ENCODE results near the gene PIGQ.

- TF ChIP-seq POLR2AphosphoS5 (IDR thresholded peaks at IDR 0.05) (no peak), CTCF (IDR thresholded peaks at IDR 0.05) (no peak), POLR2A (IDR thresholded peaks at IDR 0.05) (no peak), EP300 (IDR thresholded peaks at IDR 0.05) (no peak)
Observed at GRCh38 chr16:627454-628239, 57.9 kb downstream of the PIGQ start.
